HS-27A (cell line): ENCODE measurements around the gene CEP68.

ENCODE experiments used
- DNase-seq: peaks from one replicate; pipeline ENCODE4 v3.0.0-alpha.2; 2012; ENCODE audit warnings: low read depth, missing footprints

The CEP68 gene

GRCh38 chr2:65057054-65057375, 799 bp downstream of the CEP68 start:
- no peak for DNase-seq

GRCh38 chr2:65057391-65058052, 1.3 kb downstream of the CEP68 start:
- DNase-seq: no peak

- DNase-seq: no peak
These were observed 2.9 kb downstream of the CEP68 start for GRCh38 chr2:65059071-65059470.

GRCh38 chr2:65061146-65061909, 5.1 kb downstream of the CEP68 start:
- DNase-seq: no peak

GRCh38 chr2:65061910-65062339, 5.7 kb downstream of the CEP68 start:
- no peak for DNase-seq

GRCh38 chr2:65062843-65063825, 6.9 kb downstream of the CEP68 start:
- DNase-seq: no peak

- no peak for DNase-seq
These were observed 8.7 kb downstream of the CEP68 start for GRCh38 chr2:65064728-65065552.

- DNase-seq: no peak
These were observed 11.8 kb downstream of the CEP68 start for GRCh38 chr2:65067806-65068553.

GRCh38 chr2:65069439-65069824, 13.2 kb downstream of the CEP68 start:
- DNase-seq: no peak

GRCh38 chr2:65070172-65070830, 14.1 kb downstream of the CEP68 start:
- DNase-seq: no peak

GRCh38 chr2:65070856-65071255, 14.6 kb downstream of the CEP68 start:
- DNase-seq: no peak

GRCh38 chr2:65071499-65072180, 15.4 kb downstream of the CEP68 start:
- no peak for DNase-seq

- DNase-seq: no peak
These were observed 16.2 kb downstream of the CEP68 start for GRCh38 chr2:65072181-65072970.

- DNase-seq: no peak
These were observed 17.8 kb downstream of the CEP68 start for GRCh38 chr2:65073879-65074565.

GRCh38 chr2:65075176-65075575, 19.0 kb downstream of the CEP68 start:
- no peak for DNase-seq

GRCh38 chr2:65075605-65076344, 19.6 kb downstream of the CEP68 start:
- no peak for DNase-seq

- no peak for DNase-seq
These were observed 20.1 kb downstream of the CEP68 start for GRCh38 chr2:65076345-65076710.

GRCh38 chr2:65077898-65078297, 21.7 kb downstream of the CEP68 start:
- DNase-seq: no peak
